ENCODE results near the gene SMCO4. TPM values are rescaled to one million over a fixed set of nuclear protein-coding genes. Genes with fewer than 3 reads are reported as not detected.

The SMCO4 gene
- total and polyA plus RNA-seq, 2 donors (not counting 1 experiment from before 2014, with no cell fraction given) = 3.6 to 5.1 TPM

DNA sequence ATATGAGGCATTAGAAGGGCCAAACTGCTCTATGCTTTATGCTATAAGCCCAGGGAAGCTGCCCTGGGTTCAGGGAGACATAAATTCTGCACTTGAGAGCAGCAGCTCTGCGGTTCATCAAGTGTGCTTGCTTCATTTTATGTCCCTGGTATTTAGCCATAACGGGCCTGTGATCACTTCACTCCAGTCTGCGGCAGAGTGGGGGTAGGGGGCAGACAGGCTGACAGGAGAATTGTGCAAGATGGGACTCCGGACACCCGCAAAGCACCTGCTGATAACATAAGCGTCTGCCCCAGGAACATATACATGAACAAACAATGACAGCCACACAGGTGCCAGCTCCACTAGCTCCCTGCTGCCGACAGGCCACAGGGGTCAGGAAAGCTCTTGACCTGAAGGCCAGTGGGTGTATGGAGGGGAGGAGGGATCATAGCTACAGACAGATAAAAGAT is 56.1 kb downstream of the SMCO4 start:
- Mint-ChIP-seq H3K27me3 (no peaks in the 10 kb centered on the region), H3K4me3 (no peak overlapping the region), H3K27ac (no peak overlapping the region), H3K4me1 (no peaks in the 10 kb centered on the region), H3K9me3 (ENCODE audit: insufficient read depth) (no peaks in the 10 kb centered on the region)
- Histone ChIP-seq H3K9ac (ENCODE audit: low read length) (no peak overlapping the region), H3K4me2 (replicated peaks; ENCODE audit: low read depth, low read length, poor library complexity, severe bottlenecking) (no peak overlapping the region), H3K79me2 (ENCODE audit: control insufficient read depth, insufficient read depth, low read length) (no peaks in the 10 kb centered on the region), H3K9me3 (ENCODE audit: control extremely low read depth in 1 of 3, control insufficient read depth in 2 of 3, insufficient read depth in 1 of 3, low read length in 2 of 3) (no peaks in the 10 kb centered on the region), H3K27ac (ENCODE audit: low read length in 2 of 2) (no peak overlapping the region), H3K4me3 (ENCODE audit: control extremely low read depth in 1 of 5, extremely low read depth in 1 of 5, insufficient read depth in 1 of 5, low read depth in 2 of 5, low read length in 4 of 5) (no peak overlapping the region), H2AFZ (ENCODE audit: insufficient read depth, low read depth, low read length, poor library complexity, severe bottlenecking) (no peak overlapping the region), H3K4me1 (ENCODE audit: control insufficient read depth in 2 of 2, insufficient read depth in 2 of 2, low read length in 2 of 2) (no peaks in the 10 kb centered on the region), H4K20me1 (ENCODE audit: control insufficient read depth, insufficient read depth, low read length, poor library complexity, severe bottlenecking) (no peaks in the 10 kb centered on the region), H3K27me3 (replicated peaks in 1 of 4; ENCODE audit: control extremely low read depth in 1 of 4, control insufficient read depth in 3 of 4, insufficient read depth in 4 of 4, low read length in 3 of 4) (no peaks in the 10 kb centered on the region), H3K36me3 (replicated peaks in 1 of 2; ENCODE audit: control extremely low read depth in 1 of 2, control insufficient read depth in 1 of 2, extremely low read depth in 1 of 2, insufficient read depth in 2 of 2, low read length in 1 of 2) (no peaks in the 10 kb centered on the region)
- ATAC-seq (ENCODE audit: low read depth) (no peak), DNase-seq (no peak)
- intact Hi-C loops (cut with micrococcal nuclease) = no loop called here
- 100% methylated on average over 2 of the region's 7 CpGs for WGBS (ENCODE audit: insufficient coverage)
- ChIA-PET CTCF (no interaction called here), POLR2A (no interaction called here)
- no peak for TF ChIP-seq EZH2 (IDR thresholded peaks at IDR 0.05; ENCODE audit: borderline replicate concordance, insufficient read depth, low read depth, low read length, poor library complexity, severe bottlenecking)
- TF ChIP-seq, protein P1, sequence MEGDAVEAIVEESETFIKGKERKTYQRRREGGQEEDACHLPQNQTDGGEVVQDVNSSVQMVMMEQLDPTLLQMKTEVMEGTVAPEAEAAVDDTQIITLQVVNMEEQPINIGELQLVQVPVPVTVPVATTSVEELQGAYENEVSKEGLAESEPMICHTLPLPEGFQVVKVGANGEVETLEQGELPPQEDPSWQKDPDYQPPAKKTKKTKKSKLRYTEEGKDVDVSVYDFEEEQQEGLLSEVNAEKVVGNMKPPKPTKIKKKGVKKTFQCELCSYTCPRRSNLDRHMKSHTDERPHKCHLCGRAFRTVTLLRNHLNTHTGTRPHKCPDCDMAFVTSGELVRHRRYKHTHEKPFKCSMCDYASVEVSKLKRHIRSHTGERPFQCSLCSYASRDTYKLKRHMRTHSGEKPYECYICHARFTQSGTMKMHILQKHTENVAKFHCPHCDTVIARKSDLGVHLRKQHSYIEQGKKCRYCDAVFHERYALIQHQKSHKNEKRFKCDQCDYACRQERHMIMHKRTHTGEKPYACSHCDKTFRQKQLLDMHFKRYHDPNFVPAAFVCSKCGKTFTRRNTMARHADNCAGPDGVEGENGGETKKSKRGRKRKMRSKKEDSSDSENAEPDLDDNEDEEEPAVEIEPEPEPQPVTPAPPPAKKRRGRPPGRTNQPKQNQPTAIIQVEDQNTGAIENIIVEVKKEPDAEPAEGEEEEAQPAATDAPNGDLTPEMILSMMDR (IDR thresholded peaks at IDR 0.05) = no peak

DNA sequence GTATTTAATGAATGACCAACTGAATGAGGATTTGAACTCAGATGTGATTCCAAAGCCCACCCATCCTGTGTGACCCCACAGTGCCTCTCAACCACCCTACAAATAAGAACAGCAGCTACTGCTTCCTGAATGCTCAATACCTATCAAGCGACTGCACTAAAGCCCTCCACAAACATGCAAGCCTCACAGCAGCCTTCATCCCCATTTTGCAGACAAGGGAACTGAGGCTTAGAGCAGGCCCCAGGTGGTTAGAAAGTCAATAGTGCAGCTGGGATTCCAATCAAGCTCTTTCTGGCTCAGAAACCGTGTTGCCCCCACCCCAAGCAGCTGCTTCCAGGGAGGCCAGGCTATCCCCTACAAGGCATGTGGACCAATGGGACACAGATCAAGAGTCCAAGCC is 57.2 kb downstream of the SMCO4 start:
- Histone ChIP-seq H3K36me3 (replicated peaks in 1 of 2; ENCODE audit: control extremely low read depth in 1 of 2, control insufficient read depth in 1 of 2, extremely low read depth in 1 of 2, insufficient read depth in 2 of 2, low read length in 1 of 2) (no peaks in the 10 kb centered on the region), H4K20me1 (ENCODE audit: control insufficient read depth, insufficient read depth, low read length, poor library complexity, severe bottlenecking) (no peaks in the 10 kb centered on the region), H3K9me3 (ENCODE audit: control extremely low read depth in 1 of 3, control insufficient read depth in 2 of 3, insufficient read depth in 1 of 3, low read length in 2 of 3) (no peaks in the 10 kb centered on the region), H3K79me2 (ENCODE audit: control insufficient read depth, insufficient read depth, low read length) (no peaks in the 10 kb centered on the region), H3K9ac (ENCODE audit: low read length) (no peak overlapping the region), H2AFZ (ENCODE audit: insufficient read depth, low read depth, low read length, poor library complexity, severe bottlenecking) (no peak overlapping the region), H3K27ac (ENCODE audit: low read length in 2 of 2) (no peak overlapping the region), H3K4me3 (ENCODE audit: control extremely low read depth in 1 of 5, extremely low read depth in 1 of 5, insufficient read depth in 1 of 5, low read depth in 2 of 5, low read length in 4 of 5) (no peak overlapping the region), H3K4me2 (replicated peaks; ENCODE audit: low read depth, low read length, poor library complexity, severe bottlenecking) (no peak overlapping the region), H3K27me3 (replicated peaks in 1 of 4; ENCODE audit: control extremely low read depth in 1 of 4, control insufficient read depth in 3 of 4, insufficient read depth in 4 of 4, low read length in 3 of 4) (no peaks in the 10 kb centered on the region), H3K4me1 (ENCODE audit: control insufficient read depth in 2 of 2, insufficient read depth in 2 of 2, low read length in 2 of 2) (no peaks in the 10 kb centered on the region)
- TF ChIP-seq, protein P1 (IDR thresholded peaks at IDR 0.05) = no peak
- no peak for TF ChIP-seq EZH2 (IDR thresholded peaks at IDR 0.05; ENCODE audit: borderline replicate concordance, insufficient read depth, low read depth, low read length, poor library complexity, severe bottlenecking)
- ATAC-seq (ENCODE audit: low read depth) (no peak), DNase-seq (no peak)
- Mint-ChIP-seq H3K4me1 (no peaks in the 10 kb centered on the region), H3K4me3 (no peak overlapping the region), H3K9me3 (ENCODE audit: insufficient read depth) (no peaks in the 10 kb centered on the region), H3K27me3 (no peaks in the 10 kb centered on the region), H3K27ac (no peak overlapping the region)
- ChIA-PET CTCF (no interaction called here), POLR2A (no interaction called here)
- 95% methylated on average over 2 of the region's 2 CpGs for WGBS (ENCODE audit: insufficient coverage)
- intact Hi-C loops (cut with micrococcal nuclease) = no loop called here
